Prostate gland (tissue), 2 donors: ENCODE results near the gene LACC1. TPM values are rescaled to one million over a fixed set of nuclear protein-coding genes. Genes with fewer than 3 reads are reported as not detected.

Experiments
- DNase-seq: peaks from one replicate; pipeline ENCODE4 v3.0.0-alpha.2; 2019; ENCODE audit warnings: low spot score
- H3K27ac ChIP-seq, 2 donors: fragments of 200-600 bp; sonication (generic); 2 replicates each; pipeline ENCODE4 v1.5.1; 2017 to 2019
- H3K27me3 ChIP-seq: fragments of 200-600 bp; sonication (generic); replicated peaks from 2 replicates; pipeline ENCODE4 v1.5.1; 2019; ENCODE audit not compliant: insufficient read depth
- H3K36me3 ChIP-seq, 2 donors: fragments of 200-600 bp; sonication (generic); 1 replicate in 1 of 2; 2 replicates in 1 of 2; pipeline versions ENCODE4 v1.5.1 to v1.8.1; 2017 to 2019
- H3K4me1 ChIP-seq: fragments of 200-600 bp; sonication (generic); replicated peaks from 2 replicates; pipeline ENCODE4 v1.5.1; 2019
- H3K4me3 ChIP-seq, 2 donors: fragments of 200-600 bp; sonication (generic); 2 replicates each; pipeline ENCODE4 v1.5.1; 2017 to 2019
- H3K9me3 ChIP-seq: fragments of 200-600 bp; sonication (generic); 2 replicates; pipeline ENCODE4 v1.5.1; 2017
- POLR2A ChIP-seq: fragments of 450-650 bp; IDR thresholded peaks from one replicate; pipeline ENCODE4 v1.6.1; 2016; ENCODE audit warnings: antibody characterized with exemption, mild to moderate bottlenecking
- POLR2AphosphoS5 ChIP-seq: sonication (generic); formaldehyde crosslinking; IDR thresholded peaks from one replicate; pipeline ENCODE4 v1.6.1; 2017; ENCODE audit warnings: antibody characterized with exemption
- whole genome bisulfite sequencing: methylation state at CpG from one replicate; pipeline ENCODE4 v1.1.5; 2018; 5-methylcytosine and 5-hydroxymethylcytosine counted together
- intact Hi-C: fragments of 100-400 bp; cut with DNase I; formaldehyde crosslinking; loops from one replicate; pipeline ENCODE4 v1.14.2; 2022
- total RNA-seq, 2 donors: library from RNA; depleted of rRNA; stranded (reverse); fragments of >200 nt; gene quantifications; one replicate each; pipeline ENCODE4 v1.1.0, GENCODE V29; 2016
- TF ChIP-seq, protein P1 (sequence below), 4 experiments: fragments of 200-600 bp in 2 of 4; fragments of 450-650 bp in 2 of 4; sonication (generic) in 2 of 4; IDR thresholded peaks; 1 replicate in 3 of 4; 2 replicates in 1 of 4; pipeline ENCODE4 v1.5.1; 2016 to 2019; ENCODE audit warnings: antibody characterized with exemption in 4 of 4, mild to moderate bottlenecking in 2 of 4, moderate library complexity in 2 of 4

LACC1 gene
- total RNA-seq, 2 donors from 2014 or later, result 8.6 to 27.8 TPM

DNA sequence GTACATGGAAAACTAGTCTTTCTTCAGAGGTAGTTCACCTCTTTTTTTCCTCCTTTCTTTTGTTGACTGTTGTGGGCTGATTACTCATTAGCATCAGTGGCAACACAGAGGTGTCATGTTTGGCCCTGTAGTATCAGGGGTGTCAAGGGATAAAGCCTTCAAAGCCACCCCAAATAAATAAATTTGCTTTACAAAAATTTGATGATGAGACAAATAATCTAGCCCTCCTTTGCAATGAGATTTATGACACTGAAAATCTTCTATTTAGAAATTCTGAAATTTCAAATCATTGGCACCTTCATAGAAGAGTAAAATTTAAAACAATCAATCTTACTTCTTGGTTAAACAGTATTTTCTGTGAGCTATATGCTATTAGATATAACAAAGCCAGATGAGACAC lies 1.9 kb downstream of the LACC1 start:
- Histone ChIP-seq H3K36me3 (no peaks in the 10 kb centered on the region), H3K27me3 (no peaks in the 10 kb centered on the region), H3K4me1 (peaks cover 6% of the 10 kb centered on the region), H3K9me3 (no peaks in the 10 kb centered on the region), H3K4me3 (no peak overlapping the region), H3K27ac (no peak overlapping the region)
- intact Hi-C loops, result no loop called here
- DNase-seq, result no peak
- TF ChIP-seq POLR2AphosphoS5 (no peak), POLR2A (no peak)
- TF ChIP-seq, protein P1, sequence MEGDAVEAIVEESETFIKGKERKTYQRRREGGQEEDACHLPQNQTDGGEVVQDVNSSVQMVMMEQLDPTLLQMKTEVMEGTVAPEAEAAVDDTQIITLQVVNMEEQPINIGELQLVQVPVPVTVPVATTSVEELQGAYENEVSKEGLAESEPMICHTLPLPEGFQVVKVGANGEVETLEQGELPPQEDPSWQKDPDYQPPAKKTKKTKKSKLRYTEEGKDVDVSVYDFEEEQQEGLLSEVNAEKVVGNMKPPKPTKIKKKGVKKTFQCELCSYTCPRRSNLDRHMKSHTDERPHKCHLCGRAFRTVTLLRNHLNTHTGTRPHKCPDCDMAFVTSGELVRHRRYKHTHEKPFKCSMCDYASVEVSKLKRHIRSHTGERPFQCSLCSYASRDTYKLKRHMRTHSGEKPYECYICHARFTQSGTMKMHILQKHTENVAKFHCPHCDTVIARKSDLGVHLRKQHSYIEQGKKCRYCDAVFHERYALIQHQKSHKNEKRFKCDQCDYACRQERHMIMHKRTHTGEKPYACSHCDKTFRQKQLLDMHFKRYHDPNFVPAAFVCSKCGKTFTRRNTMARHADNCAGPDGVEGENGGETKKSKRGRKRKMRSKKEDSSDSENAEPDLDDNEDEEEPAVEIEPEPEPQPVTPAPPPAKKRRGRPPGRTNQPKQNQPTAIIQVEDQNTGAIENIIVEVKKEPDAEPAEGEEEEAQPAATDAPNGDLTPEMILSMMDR (IDR thresholded peaks at IDR 0.05), result no peak

DNA sequence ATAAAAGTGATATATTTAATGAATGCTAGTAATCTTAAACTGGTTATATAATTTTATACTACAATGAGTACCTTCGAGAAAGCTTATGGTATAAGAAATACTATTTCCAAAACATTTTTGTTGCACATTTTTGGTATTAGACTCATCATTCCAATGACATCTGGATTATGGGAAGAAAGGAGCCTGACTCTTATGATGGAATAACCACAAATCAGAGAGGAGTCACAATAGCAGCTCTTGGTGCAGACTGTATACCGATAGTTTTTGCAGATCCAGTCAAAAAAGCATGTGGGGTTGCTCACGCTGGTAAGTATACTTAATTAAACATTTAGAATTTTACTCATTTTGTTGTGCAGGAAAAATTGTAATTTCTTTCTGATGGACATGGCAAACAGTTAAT lies 3.9 kb downstream of the LACC1 start:
- WGBS, result 95% methylated on average over 3 of the region's 3 CpGs
- Histone ChIP-seq H3K4me3 (no peak overlapping the region), H3K27ac (no peak overlapping the region), H3K36me3 (no peaks in the 10 kb centered on the region), H3K27me3 (no peaks in the 10 kb centered on the region), H3K4me1 (peaks cover 3% of the 10 kb centered on the region), H3K9me3 (no peaks in the 10 kb centered on the region)
- intact Hi-C loops, result no loop called here
- DNase-seq, result no peak
- TF ChIP-seq POLR2AphosphoS5 (no peak), POLR2A (no peak)
- TF ChIP-seq, protein P1 (IDR thresholded peaks at IDR 0.05), result no peak

DNA sequence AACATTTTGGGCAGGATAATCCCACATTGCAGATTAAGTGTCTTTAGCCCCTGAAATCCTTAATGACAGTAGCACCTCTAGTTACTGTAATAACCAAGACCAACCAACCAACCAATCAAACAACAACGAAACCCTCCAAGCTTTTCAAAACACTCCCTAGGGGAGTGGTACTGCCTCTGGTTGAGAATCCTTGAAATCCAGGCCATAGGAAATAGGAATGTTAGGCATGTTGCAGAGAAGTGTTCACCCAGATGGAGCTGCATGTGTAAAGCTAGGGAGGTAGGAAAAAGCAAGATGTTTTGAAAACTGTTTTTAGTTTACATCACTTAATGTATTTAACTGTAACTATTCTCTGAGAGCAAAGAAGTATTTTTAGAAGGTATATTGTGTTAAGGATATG lies 4.5 kb downstream of the LACC1 start:
- 90% methylated on average over 1 of the region's 1 CpG for WGBS
- H3K9me3 ChIP-seq, result no peaks in the 10 kb centered on the region
- H3K4me1 ChIP-seq, result no peaks in the 10 kb centered on the region
- TF ChIP-seq, protein P1 (IDR thresholded peaks at IDR 0.05), result no peak
- TF ChIP-seq POLR2AphosphoS5, result no peak
- TF ChIP-seq POLR2A, result no peak
- intact Hi-C loops, result no loop called here
- no peak for DNase-seq
- H3K36me3 ChIP-seq, result no peaks in the 10 kb centered on the region
- H3K27me3 ChIP-seq, result no peaks in the 10 kb centered on the region
- no peak overlapping the region for H3K27ac ChIP-seq
- no peak overlapping the region for H3K4me3 ChIP-seq

DNA sequence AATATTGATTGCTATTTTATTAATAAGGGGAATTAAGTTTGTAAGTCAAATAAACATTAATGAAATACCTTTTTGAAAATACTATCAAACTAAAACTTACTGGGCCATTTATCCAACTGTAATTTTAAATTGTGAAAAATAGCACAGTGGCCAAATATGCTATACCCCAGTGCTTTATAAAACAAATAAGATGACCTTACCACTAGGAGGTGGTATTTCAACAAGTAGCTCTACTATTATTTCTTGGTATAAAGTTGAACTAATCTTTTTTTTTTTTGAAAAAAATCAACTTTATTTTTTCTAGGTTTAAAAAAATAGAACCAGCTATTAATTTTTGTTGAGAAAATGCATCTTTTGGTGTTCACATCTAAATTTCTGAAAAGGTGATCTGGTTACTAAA lies 14.7 kb downstream of the LACC1 start:
- intact Hi-C loops, result no loop called here
- Histone ChIP-seq H3K9me3 (no peaks in the 10 kb centered on the region), H3K4me1 (no peaks in the 10 kb centered on the region), H3K4me3 (no peak overlapping the region), H3K36me3 (no peaks in the 10 kb centered on the region), H3K27me3 (no peaks in the 10 kb centered on the region), H3K27ac (no peak overlapping the region)
- TF ChIP-seq POLR2A (no peak), POLR2AphosphoS5 (no peak)
- TF ChIP-seq, protein P1 (IDR thresholded peaks at IDR 0.05), result no peak
- no peak for DNase-seq

DNA sequence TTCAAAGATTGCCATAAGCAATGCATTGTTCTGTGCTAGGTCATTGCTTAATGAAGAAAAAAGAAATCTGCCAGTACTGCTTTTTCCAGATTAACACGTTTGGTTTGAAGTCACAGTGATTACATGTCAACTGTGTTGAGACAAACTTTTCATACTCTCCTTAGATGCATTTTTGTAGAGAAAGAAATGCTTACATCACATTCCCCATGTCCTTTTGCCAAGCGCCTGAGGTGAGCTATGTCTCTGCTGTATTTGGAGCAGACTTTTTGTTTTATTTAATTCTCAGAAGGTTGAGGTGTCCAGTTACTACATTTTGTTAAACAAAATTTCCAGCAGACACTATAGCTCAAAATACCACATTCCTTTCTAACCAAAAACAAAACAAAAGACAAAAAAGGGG lies 16.2 kb downstream of the LACC1 start:
- Histone ChIP-seq H3K36me3 (no peaks in the 10 kb centered on the region), H3K27me3 (no peaks in the 10 kb centered on the region), H3K27ac (no peak overlapping the region), H3K4me3 (no peak overlapping the region), H3K4me1 (no peaks in the 10 kb centered on the region), H3K9me3 (no peaks in the 10 kb centered on the region)
- TF ChIP-seq POLR2AphosphoS5 (no peak), POLR2A (no peak)
- TF ChIP-seq, protein P1 (IDR thresholded peaks at IDR 0.05), result no peak
- no peak for DNase-seq
- 32% methylated on average over 2 of the region's 2 CpGs for WGBS
- intact Hi-C loops, result no loop called here
